ENCODE data around the gene FBXL7. TPM values are rescaled to one million over a fixed set of nuclear protein-coding genes. Genes with fewer than 3 reads are reported as not detected.

FBXL7 gene
- polyA plus RNA-seq, 12 donors, result 19.8 to 28.4 (median 22.8) TPM; not detected in 1

DNA sequence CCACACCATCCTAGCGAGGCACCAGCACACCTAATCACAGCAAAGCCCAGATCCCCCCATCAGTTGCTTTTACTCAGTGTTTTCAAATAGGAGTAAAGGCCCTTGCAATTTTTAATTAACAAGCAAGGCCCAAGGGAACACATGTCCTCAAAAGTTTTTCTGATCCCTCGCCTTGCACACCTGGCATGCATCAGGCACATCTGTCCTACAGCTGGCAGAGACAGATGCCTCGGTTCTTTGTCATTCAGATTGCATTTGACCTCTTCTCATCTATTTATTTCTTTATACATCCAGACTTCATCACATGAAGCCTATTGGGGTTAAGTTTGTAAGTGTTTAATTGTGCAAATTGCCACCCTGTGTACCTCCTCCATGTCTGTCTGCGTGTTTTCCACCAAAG, 438.2 kb downstream of the FBXL7 start:
- DNase-seq, result no peak

DNA sequence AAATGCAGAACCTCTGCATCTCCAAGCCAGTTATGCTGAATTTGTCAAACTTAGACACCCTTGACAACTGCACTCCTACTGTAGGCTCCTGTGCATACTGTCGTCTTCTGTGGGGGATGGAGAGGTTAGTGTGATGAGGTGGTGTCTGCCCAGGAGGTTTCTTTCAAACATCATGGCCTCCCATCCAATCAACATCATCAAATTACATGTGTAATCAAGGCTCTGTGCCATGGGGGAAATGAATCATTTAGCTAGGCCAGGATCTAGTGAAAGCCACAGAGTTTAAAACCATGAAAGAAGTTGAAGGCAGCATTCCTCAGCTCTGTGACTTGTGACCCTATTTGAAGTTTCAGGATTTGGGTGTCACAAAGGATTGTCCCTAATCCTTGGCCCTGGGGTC, 439.0 kb downstream of the FBXL7 start:
- no peak for DNase-seq

DNA sequence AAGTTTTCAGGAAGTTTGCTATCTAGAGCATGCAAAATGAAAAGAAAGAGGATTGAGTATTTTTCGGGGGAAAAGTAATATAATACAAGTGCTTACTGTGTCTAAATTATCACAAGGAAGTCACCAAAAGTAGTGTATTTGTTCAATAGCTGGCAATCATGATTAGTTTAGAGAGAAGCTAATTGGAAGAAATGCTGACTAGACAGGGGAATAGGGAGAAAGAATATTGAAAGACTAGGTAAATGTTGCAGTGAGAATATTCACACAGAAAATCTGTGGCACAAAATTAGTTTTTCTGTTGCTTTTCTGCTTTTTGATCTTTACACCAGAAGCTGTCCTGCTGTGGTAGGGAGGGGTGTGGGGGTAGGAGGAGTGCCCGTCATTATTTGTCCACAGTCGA, 440.9 kb downstream of the FBXL7 start:
- DNase-seq, result no peak

DNA sequence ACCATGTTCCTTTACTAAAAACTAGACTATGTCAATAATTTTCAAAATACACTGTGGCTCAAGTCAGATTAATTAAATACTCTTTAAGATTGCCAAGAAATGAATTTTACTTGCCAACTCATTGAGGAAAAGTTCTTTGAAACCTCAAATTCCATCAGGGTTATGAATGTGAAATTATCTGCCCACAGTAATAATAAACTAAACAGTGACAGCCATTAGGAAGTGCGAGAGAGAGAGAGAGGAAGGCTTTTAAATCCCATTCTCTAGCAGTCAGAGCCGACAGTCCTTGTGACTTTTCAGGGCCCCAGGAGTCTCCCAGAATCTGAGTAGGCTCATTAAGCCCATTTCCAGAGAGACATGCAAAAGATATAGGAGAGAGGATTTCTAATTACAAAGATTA, 443.5 kb downstream of the FBXL7 start:
- no peak for DNase-seq

DNA sequence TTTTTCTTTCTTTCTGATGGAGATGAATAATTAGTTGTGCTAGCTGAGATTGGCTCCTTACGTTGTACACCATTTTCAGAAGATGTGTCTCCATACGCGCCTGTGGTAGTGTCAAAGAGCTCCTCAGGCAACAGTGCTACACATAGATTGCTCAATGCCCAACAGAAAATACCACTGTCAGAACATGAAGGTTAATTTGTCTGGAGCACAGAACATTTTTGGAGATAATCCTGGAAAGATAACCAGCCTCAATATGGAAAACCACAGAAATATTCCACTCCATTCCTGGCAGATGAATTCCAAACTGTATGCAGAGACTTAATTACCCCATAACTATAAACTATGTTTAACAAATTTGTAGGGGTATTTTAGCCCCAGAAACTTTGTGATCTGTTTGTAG, 446.0 kb downstream of the FBXL7 start:
- DNase-seq, result no peak

DNA sequence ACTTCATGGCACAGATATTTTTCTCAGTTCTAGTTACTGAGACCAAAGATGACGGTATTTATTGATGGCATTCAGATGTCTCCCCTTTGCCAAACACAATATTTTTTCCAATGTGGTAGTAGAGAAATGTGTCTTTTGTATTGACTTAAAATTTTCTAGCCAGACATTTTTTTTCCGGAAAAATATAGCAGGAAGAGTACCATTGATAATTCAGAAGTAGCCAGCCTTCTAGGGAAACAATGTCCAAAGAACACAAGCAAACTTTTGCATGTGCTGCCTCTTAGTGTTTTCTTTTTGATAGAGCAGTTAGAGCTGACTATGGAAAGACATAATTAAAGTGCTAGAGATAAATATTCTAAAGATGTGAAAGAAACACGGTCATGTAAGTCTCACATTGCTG, 448.2 kb downstream of the FBXL7 start:
- DNase-seq, result peak; percentile 25

DNA sequence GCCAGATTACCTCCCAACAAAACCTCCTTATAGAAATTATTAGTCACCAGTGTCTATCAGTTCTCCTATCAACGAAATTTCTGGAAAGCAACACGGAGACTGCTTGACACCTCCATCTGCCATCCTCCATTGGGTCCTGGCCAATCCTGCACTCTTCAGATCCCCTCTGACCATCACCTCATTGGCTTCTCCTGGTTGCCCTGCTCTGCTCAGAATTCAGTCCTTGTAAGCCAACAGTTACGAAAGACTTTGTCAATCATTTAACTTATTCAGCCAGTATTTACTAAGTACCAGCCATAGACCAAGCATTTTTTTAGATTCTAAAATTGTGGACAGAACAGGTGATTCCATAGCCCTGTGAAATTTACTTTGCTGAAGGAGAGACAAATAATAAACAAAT, 451.1 kb downstream of the FBXL7 start:
- DNase-seq, result no peak

DNA sequence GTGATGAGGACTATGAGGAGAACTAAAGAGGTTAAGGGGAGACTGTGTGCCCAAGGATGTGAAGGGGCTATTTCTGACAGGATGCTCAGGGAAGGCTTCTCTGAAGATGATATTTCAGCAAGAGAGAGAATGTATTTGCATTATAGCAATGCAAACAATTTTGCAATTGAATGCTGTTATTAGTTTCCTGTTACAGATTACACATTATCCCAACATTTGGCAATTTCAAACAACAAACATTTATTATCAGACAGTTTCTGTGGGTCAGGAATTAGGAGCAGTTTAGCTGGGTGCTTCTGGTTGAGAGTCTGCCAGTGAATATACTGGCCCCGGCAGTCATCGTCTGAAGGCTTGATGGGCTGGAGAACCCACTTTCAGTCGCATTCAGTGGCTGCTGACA, 451.6 kb downstream of the FBXL7 start:
- no peak for DNase-seq

DNA sequence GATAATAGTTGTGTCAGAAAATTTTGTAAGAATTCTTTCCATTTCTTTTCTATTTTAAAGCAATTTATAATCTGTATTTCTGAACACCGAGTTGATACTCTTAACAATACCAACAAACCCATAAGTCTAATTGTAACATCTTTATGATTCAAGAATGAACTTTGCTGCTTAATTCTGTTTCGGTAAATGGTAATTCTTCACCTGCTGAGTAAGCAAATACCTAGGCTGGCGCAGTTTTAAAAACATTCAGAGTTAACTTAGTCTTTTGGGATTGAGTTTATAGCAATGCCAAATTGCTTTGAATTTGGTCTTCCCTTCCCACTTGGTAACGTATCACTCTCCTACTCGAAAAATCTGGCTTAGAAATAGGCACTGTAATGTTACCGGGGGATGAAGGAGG, 456.6 kb downstream of the FBXL7 start:
- DNase-seq, result no peak

DNA sequence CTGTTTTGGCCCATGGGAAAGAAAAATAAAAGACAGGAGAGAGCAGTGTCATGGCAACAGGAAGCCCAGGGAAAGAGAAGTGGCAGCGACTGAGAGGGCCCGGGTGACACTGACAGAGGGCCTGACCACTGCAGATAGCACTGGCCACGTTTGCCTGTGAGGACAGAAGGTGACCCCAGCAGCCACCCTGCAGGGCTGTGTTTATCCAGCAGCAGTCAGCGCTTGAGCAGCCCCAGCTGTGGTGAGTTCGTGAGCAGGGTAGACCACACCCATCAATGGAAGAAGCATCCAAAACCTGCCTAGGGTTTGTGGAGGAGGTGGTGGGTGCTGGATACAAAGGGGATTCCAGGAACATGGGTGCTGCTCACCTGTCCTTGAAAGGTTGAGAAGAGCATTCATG, 457.1 kb downstream of the FBXL7 start:
- no peak for DNase-seq

DNA sequence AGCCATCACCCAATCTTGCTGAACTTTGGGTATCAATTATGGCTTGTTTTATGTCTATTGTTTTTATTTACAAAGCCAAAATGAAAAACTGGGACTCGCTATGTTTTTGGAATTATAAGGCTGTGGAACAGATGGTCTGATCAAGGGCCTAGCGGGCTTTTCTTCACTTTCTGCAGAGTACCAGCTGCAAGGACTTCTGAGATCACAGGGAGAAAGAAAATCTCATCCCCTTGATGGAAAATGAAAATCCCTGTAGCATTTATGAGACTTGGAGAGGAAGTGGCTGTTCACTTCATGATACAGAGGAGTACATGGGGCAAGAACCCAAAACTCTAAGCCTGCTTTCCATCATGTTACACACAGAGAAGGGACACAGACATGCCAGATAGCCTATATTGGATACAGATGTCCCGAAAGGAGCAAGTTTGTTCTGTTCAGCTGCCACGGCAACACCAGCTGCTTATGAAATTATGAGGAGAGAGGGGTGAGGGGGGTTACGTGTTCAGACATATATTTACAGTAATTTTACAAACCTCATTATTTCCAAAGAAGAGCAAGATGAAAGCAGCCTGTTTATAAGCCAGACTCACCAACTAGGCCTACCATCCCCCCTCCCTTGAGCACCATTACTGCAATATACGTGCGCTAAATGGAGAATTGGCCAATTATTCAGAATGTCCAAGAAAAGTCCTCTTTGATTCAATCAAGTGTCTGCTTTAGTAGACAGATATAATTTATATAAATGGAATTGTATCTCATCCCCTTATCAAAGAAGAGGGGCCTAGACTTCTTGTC, 459.6 kb downstream of the FBXL7 start:
- DNase-seq, result peak; percentile 85

DNA sequence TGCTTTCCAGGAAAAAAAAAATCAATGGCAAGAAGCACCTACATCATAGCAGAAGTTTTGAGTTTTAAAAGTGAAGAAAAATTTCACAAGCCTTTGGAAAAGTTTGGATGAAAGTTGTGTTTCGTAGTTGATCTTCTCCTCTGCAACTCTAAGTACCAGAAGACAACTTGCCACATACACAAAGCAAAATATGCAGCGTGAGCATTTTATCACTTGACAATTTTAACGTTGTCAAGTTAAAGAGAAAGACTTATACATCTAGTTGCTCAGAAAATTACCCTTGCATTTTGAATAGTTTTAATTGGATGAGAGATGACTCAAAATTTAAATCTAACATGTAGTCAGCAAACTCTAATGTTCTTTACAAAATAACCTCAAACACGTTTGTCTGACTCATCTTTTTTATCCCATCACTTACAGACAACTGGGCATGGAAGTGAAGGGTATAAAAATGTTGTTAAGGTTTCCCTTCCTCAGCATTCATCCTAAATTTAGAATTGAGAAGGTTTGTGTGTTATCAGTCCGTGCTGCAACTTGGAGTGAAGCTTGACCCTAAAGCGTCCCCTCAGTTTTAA, 466.2 kb downstream of the FBXL7 start:
- no peak for DNase-seq

DNA sequence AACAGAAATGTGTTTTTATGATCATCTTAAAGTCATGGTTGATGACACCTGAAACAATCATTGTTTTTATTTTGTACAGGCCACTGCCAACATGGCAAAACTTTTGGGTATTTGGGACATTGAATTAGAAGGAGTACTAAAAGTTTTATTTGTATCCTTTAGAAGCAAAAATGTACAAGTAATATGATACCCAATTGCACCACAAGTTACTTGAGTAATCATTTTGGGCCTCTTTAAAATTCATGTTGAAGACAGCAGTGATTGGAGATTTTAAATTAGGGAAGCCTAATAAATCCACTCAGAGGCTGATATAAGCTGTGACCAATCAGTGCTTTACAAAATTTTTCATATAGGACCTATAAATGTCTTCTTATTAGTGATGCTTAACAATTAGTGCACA, 466.7 kb downstream of the FBXL7 start:
- no peak for DNase-seq

DNA sequence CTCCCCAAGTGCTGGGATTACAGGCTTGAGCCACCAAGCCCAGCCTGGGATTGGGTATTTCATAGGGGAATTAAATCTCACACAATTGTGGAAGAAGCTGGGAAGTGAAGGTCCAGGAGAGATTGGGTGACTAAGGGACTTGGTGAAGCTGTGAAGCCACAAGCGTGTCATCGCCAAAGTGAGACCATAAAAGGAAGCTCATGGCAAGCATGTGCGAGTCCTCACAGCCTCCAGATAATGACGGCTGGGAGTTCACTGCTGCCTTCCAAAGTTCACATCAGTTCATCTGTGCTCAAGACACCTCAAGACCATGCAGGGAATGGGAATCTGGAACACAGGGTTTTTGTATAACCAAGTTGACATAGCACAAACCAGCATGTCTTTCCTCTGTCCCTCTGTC, 469.0 kb downstream of the FBXL7 start:
- no peak for DNase-seq

DNA sequence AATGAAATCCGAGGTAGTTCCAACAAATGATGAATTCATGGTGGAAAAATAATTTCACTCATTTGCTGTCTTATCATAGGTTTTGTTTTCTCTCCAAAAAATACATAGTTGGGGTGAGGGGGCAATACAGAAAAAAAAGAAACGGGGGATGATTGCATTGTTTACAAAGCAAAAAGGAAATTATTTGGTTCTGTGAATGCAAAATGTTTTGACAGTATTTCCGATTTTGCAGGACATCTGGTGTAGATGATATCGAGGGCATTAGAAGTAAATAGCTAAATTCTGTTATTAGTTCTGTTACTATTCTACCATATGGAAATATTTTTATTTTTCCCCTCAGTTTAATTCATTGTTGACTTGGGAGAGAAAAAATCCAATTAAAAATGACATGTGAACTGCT, 477.9 kb downstream of the FBXL7 start:
- DNase-seq, result no peak

DNA sequence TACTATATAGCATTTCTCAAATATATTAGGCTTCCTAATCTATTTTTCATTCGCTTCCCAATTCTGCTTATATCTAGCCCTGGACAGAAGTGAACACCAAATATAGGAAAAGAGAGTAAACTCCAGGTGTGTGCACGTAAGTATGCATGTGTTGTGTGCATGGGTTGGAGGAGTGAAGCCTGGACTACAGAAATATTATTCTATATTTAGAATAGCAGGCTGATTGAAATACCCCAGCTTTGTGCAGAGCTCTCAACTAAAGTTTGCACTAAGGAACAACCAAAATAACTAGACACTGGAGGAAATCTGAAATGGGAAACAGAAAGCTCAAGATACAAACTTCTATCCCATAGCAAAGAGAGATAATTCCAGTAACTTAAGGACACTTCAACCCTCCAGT, 480.9 kb downstream of the FBXL7 start:
- no peak for DNase-seq

DNA sequence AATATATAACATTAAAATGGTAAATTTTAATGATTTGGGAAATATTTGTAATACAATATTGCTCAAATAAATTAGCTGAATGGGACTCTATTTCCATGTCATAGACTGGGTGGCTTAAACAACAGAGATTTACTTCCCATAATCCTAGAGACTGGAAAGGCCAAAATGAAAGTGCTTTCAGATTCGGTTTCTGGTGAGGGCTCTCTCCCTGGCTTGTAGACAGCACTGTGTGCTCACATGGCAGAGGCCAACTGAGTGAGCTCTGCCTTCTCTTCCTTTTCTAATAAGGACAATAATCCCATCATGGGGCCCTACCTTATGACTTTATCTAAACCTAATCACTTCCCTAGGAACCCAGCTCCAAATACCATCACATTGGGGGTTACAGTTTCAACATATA, 483.4 kb downstream of the FBXL7 start:
- DNase-seq, result no peak
